GM06990 (cell line): Measurements from ENCODE around the gene IFNA1.

Experiments used
- DNase-seq: peaks from one replicate; pipeline ENCODE4 v3.0.0-alpha.2; 2011; ENCODE audit not compliant: insufficient read length; ENCODE audit errors: extremely low read depth
- H3K27me3 ChIP-seq: replicated peaks from 2 replicates; pipeline ENCODE4 v1.6.0; 2011; ENCODE audit warnings: low read length; ENCODE audit not compliant: control insufficient read depth, insufficient read depth
- H3K36me3 ChIP-seq: 2 replicates; pipeline ENCODE4 v1.5.1; 2011; ENCODE audit warnings: low read length; ENCODE audit not compliant: control insufficient read depth, insufficient read depth
- H3K4me3 ChIP-seq: replicated peaks from 2 replicates; pipeline ENCODE4 v1.5.1; 2011; ENCODE audit warnings: low read depth, mild to moderate bottlenecking, control low read depth, low read length
- TF ChIP-seq, protein P1 (sequence below): IDR thresholded peaks from 2 replicates; pipeline ENCODE4 v1.5.1; 2011; ENCODE audit warnings: low read length, control low read depth, mild to moderate bottlenecking, inconsistent platforms; ENCODE audit not compliant: insufficient read depth, poor library complexity, severe bottlenecking

The IFNA1 gene

DNA sequence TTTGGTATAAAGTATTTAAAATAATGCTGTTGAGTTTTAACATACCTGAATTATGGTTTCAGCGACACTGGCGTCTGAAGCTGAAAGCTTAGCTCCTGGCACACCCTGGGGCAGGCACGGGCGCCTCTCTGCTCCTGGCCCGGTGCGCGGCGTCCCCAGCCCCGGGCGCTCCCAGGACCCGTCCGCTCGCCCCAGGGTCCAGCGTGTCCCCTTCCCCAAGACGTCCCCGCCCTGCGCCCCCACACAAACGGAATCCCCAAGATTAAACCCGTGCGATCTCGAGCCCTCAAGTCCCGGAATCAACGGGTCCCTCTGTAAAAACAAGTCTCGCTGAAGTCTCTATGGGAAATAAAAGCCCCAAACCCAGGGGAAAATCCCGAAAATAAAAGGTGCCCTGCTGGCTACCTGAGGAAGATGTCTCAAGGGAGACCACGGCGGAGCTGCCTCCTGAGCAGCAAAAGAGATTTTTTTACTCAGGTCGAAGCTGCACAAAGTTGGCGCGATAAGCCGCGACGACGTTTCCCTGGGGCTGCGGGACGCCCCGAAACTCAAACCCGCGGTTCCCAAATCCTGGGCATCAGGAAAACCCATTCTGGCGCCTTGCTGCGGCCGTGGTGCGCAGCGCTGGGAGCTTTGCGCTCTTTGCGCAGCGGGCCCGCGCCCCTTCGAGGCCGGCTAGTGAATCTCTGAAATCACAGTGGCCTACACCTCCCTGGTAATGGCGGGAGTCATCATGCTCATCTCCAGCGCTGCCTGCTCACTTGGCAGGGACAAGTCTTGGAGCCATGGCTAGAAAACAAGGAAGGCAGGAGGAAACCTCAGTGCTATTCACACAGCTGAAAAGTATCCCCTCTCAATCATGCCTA is 37.6 kb upstream of the IFNA1 start:
- TF ChIP-seq, protein P1, sequence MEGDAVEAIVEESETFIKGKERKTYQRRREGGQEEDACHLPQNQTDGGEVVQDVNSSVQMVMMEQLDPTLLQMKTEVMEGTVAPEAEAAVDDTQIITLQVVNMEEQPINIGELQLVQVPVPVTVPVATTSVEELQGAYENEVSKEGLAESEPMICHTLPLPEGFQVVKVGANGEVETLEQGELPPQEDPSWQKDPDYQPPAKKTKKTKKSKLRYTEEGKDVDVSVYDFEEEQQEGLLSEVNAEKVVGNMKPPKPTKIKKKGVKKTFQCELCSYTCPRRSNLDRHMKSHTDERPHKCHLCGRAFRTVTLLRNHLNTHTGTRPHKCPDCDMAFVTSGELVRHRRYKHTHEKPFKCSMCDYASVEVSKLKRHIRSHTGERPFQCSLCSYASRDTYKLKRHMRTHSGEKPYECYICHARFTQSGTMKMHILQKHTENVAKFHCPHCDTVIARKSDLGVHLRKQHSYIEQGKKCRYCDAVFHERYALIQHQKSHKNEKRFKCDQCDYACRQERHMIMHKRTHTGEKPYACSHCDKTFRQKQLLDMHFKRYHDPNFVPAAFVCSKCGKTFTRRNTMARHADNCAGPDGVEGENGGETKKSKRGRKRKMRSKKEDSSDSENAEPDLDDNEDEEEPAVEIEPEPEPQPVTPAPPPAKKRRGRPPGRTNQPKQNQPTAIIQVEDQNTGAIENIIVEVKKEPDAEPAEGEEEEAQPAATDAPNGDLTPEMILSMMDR: no peak
- Histone ChIP-seq H3K36me3 (no peaks in the 10 kb centered on the region), H3K4me3 (peak overlapping the region; percentile 47), H3K27me3 (no peaks in the 10 kb centered on the region)
- DNase-seq: peak; percentile 13

DNA sequence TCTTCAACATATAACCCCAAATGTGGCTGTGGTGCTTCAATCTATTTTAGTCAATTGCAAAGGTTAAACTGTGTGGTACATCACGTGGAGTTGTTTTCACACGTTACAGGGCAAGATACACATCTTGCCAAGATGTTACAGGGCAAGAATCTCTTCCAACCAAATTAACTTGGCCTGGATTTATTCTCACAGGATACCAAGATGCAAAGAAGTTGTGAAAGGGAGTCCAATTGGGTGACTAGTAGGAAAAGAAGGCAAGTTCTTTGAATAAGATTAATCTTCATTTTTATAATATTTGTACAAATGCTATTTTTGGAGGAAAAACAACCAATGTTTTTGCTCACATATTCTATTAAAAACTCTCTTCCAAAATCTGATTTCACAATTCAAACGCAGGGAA is 36.1 kb upstream of the IFNA1 start:
- Histone ChIP-seq H3K36me3 (no peaks in the 10 kb centered on the region), H3K27me3 (no peaks in the 10 kb centered on the region), H3K4me3 (no peak overlapping the region)
- no peak for DNase-seq
- TF ChIP-seq, protein P1: no peak

DNA sequence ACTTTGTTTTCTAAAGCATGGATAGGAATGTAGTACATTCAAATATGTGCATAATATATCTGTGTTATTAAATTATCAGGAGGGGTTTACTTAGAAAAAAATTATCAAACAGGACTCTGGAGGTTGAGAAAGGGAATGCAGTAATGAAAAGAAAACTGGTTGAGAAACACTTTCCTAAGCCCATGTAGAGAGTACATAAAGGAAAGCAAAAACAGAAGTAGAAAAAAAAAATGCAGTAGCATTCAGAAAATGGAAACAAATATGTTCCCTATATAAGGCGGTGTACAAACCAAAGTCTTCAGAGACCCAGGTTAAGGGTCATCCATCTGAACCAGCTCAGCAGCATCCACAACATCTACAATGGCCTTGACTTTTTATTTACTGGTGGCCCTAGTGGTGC is 31.4 kb upstream of the IFNA1 start, which contains the start of gene IFNA8:
Gene IFNA8 (plus strand): TSS at position 301 of the 400 bp plus-strand sequence. CDS start 60 bp downstream, at position 361.
- H3K36me3 ChIP-seq: no peaks in the 10 kb centered on the region
- H3K27me3 ChIP-seq: no peaks in the 10 kb centered on the region
- TF ChIP-seq, protein P1: no peak
- DNase-seq: no peak
- no peak within 1 kb of the TSS for H3K4me3 ChIP-seq

DNA sequence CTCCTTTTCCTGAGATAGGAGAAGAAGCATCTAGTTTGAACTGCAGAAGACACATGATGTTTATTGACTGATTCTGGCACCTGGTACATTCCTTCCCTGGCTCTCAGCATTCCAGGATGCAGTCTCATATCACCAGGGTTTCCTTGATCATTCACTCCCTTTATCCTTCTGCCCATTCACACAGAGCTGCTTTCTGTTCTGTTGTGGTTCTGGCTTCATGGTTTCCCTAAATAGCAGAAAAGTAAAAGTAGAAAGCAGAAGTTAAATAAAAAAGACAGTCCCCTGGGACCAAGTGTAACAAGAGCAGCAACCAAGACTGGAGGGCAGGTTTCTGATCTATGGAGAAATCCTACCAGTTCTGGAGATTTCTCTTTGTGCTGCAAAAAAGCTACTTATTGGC is 28.1 kb upstream of the IFNA1 start:
- no peak for DNase-seq

DNA sequence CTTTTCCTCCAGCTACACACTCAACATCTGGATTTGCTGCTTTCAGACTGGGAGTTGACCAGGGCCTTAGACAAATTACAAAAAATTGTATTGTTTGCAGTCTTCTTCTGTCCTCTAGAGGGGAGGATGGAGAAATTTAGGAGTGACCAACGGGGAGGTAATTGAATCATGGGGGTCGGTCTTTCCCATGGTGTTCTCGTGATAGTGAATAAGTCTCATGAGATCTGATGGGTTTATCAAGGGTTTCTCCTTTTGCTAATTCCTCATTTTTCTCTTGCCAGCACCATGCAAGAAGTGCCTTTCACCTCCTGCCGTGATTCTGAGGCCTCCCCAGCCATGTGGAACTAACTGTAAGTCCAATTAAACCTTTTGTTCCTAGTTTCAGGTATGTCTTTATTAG is 27.1 kb upstream of the IFNA1 start:
- no peak for DNase-seq
- no peaks in the 10 kb centered on the region for H3K36me3 ChIP-seq
- TF ChIP-seq, protein P1: no peak
- H3K4me3 ChIP-seq: no peak overlapping the region
- no peaks in the 10 kb centered on the region for H3K27me3 ChIP-seq

More for the DNA sequence above, 28.1 kb upstream of the IFNA1 start:
- TF ChIP-seq, protein P1: no peak
- H3K36me3 ChIP-seq: no peaks in the 10 kb centered on the region
- H3K4me3 ChIP-seq: no peak overlapping the region
- no peaks in the 10 kb centered on the region for H3K27me3 ChIP-seq

DNA sequence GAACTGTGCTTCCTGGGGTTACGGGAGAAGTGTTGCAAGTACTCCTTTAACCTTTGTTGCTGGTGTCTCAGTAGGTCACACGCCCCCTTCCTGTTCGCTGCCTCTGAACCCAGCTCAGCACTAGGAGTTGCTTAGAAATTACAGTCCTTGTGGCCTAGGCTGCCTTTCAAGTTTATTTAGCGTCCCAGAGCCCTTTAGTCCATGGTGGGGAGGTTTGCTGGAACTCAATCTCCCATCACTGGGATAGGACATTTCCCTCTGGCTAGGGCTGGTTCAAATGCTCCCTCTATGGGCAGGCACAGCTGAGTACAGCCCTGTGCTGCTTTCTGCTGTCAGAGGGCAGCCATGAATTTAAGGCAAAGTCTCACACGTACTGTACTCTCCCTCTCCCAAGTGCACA is 26.6 kb upstream of the IFNA1 start:
- H3K4me3 ChIP-seq: no peak overlapping the region
- H3K27me3 ChIP-seq: no peaks in the 10 kb centered on the region
- no peak for DNase-seq
- H3K36me3 ChIP-seq: no peaks in the 10 kb centered on the region
- TF ChIP-seq, protein P1: peak; percentile 51
